ENCODE results near the gene CD24.
"Not testable (repeated sequence)": the region's sequence is repeated elsewhere in the genome, so short reads cannot be mapped to it uniquely, and the experiment has no call there.

Gene CD24

DNA sequence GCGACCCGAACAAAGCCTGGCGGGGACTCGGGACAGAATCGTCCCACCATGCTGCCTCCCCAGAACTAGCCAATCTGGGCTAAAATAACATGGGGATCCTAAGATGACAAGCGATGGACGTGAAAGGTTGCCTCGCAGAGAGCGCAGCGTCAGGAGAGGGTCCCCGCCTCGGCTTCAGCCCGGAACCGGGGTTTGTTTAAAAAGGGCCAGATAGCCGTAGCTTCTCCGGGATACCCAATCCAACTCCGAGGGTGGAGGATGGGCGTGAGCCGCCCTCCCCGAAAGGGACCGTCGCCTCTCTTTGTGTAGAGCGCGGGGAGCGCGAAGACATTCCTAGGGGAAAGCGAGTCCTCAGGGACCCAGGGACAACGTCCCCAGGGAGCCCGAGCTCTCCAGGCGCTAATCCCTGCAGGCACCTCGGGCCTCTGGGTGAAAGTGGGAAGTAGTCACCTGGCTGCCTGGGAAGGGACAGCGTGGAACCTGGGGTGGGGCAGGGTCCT lies 643 bp downstream of the CD24 start:
- H3K27ac ChIP-seq (ENCODE audit: low read depth, low read length): peak overlapping the region; percentile 52
- H3K4me2 ChIP-seq (ENCODE audit: low read depth, low read length, poor library complexity, severe bottlenecking): peak overlapping the region; percentile 92
- H3F3A ChIP-seq (ENCODE audit: insufficient read depth): peaks cover 18% of the 10 kb centered on the region; the same call in 1 of the 2 replicates
- peaks cover 30% of the 10 kb centered on the region for H3K79me2 ChIP-seq (ENCODE audit: insufficient read depth, low read length)
- TF ChIP-seq, protein P1, sequence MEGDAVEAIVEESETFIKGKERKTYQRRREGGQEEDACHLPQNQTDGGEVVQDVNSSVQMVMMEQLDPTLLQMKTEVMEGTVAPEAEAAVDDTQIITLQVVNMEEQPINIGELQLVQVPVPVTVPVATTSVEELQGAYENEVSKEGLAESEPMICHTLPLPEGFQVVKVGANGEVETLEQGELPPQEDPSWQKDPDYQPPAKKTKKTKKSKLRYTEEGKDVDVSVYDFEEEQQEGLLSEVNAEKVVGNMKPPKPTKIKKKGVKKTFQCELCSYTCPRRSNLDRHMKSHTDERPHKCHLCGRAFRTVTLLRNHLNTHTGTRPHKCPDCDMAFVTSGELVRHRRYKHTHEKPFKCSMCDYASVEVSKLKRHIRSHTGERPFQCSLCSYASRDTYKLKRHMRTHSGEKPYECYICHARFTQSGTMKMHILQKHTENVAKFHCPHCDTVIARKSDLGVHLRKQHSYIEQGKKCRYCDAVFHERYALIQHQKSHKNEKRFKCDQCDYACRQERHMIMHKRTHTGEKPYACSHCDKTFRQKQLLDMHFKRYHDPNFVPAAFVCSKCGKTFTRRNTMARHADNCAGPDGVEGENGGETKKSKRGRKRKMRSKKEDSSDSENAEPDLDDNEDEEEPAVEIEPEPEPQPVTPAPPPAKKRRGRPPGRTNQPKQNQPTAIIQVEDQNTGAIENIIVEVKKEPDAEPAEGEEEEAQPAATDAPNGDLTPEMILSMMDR (IDR thresholded peaks at IDR 0.05; ENCODE audit: insufficient read depth, low read length, poor library complexity, severe bottlenecking): no peak
- TF ChIP-seq EZH2phosphoT487 (conservative IDR thresholded peaks at IDR 0.05; ENCODE audit: low read length): no peak
- H2AFZ ChIP-seq (ENCODE audit: low read depth, low read length, severe bottlenecking): no peak overlapping the region
- peak overlapping the region; percentile 90 for H3K9ac ChIP-seq (ENCODE audit: low read length)
- H3K9me3 ChIP-seq (ENCODE audit: insufficient read depth, low read length): no peaks in the 10 kb centered on the region
- H4K20me1 ChIP-seq (ENCODE audit: low read depth, low read length): peaks cover 17% of the 10 kb centered on the region
- peaks cover 10% of the 10 kb centered on the region for H3K36me3 ChIP-seq (ENCODE audit: low read length)
- H3K4me3 ChIP-seq (ENCODE audit: insufficient read depth, low read length, poor library complexity, severe bottlenecking): peak overlapping the region; percentile 97
- H3K9me2 ChIP-seq (replicated peaks; ENCODE audit: insufficient read depth, low read length): no peaks in the 10 kb centered on the region
- H3K27me3 ChIP-seq (ENCODE audit: low read length): no peaks in the 10 kb centered on the region

DNA sequence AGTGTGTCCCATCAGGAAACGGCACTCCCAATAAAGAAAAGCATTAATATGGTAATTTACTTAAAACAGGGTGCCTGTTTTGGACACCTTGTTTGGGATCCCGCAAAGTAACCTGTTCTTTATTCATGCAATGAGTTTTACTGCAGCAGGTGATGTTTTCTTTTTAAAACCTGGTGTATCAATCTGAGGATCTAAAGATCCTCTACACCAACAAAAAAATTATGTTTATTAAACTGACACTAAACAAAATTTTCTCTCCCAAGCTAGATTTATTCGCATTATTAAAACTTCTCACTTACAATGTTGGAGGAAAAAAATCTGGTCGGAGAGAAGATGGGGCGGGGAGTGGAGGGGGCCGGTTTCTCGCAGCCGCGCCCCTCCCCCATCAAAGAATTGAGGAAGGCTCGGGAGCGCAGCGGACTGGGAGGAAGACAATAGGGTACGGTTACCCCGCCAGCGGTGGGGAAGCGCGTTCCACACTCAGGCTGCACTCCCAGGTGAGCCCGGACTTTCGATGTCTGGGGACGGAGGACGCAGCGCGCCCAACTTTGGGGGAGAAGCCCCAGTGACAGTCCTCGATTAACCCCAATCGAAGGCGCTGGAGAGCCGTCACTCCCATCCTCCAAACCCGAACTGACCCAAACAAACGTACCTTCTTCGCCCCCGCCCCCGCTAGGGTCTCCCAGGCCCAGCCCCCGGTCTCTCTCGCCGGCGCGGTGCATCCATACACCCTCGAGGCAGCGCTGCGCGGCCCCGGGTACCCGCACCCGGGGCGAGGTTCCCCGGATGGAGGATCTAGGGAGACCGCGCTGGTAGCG lies 1.3 kb downstream of the CD24 start:
- Histone ChIP-seq H3K27ac (ENCODE audit: low read depth, low read length) (peak overlapping the region; percentile 52), H4K20me1 (ENCODE audit: low read depth, low read length) (peaks cover 17% of the 10 kb centered on the region), H3K4me2 (ENCODE audit: low read depth, low read length, poor library complexity, severe bottlenecking) (peak overlapping the region; percentile 92), H2AFZ (ENCODE audit: low read depth, low read length, severe bottlenecking) (no peak overlapping the region), H3K9me3 (ENCODE audit: insufficient read depth, low read length) (no peaks in the 10 kb centered on the region), H3K9ac (ENCODE audit: low read length) (peak overlapping the region; percentile 90), H3K36me3 (ENCODE audit: low read length) (peaks cover 10% of the 10 kb centered on the region), H3K79me2 (ENCODE audit: insufficient read depth, low read length) (peaks cover 30% of the 10 kb centered on the region), H3K4me3 (ENCODE audit: insufficient read depth, low read length, poor library complexity, severe bottlenecking) (peak overlapping the region; percentile 97), H3K27me3 (ENCODE audit: low read length) (no peaks in the 10 kb centered on the region), H3F3A (ENCODE audit: insufficient read depth) (peaks cover 21% of the 10 kb centered on the region; the same call in 1 of the 2 replicates), H3K9me2 (replicated peaks; ENCODE audit: insufficient read depth, low read length) (no peaks in the 10 kb centered on the region)
- TF ChIP-seq EZH2phosphoT487 (conservative IDR thresholded peaks at IDR 0.05; ENCODE audit: low read length): no peak
- TF ChIP-seq, protein P1 (IDR thresholded peaks at IDR 0.05; ENCODE audit: insufficient read depth, low read length, poor library complexity, severe bottlenecking): no peak

DNA sequence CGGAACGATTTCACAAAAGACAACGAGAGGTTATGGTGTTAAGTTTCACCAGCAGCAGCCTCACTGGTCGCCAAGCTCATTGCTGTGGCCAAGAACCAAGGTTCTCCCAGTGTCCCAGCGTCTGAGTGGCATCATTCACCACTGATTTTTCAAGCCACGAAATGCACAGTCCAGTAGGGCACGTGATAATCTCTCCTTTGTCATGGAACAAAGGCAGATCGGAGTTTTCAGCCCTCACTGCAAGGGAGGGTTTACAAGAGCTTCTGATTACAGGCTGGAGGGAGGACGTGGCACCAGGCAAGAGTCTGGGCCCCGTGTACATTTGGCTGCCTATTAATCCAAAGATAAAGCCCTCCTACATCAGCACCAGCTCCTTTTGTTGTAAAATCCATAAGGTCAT lies 2.0 kb downstream of the CD24 start:
- Histone ChIP-seq H3K27ac (ENCODE audit: low read depth, low read length) (0 out of 2 replicates have a peak overlapping the region, but pooled peaks have one; percentile 52), H3K4me2 (ENCODE audit: low read depth, low read length, poor library complexity, severe bottlenecking) (peak overlapping the region; percentile 92)

DNA sequence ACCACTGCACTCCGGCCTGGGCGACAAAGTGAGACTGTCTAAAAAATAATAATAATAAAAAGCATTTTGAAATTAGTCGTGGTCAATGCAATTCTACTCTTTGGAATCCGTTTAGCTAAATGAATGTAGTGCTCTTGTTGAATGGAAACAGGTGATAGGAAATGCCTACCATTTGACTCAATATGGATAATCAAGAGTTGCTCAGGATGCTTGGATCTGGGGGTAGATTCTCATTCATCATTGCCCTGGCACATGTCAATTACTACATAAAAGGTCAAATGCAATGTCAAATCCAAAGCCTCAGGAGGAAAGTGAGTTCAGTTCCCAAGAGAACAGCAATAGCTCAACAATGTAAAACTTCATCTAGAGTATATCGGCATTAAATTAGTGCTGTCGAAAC lies 3.8 kb downstream of the CD24 start:
- not testable (repeated sequence) for H3K9ac ChIP-seq (ENCODE audit: low read length); H3K4me3 ChIP-seq (ENCODE audit: insufficient read depth, low read length, poor library complexity, severe bottlenecking); H3K27me3 ChIP-seq (ENCODE audit: low read length); H2AFZ ChIP-seq (ENCODE audit: low read depth, low read length, severe bottlenecking); H3K9me2 ChIP-seq (replicated peaks; ENCODE audit: insufficient read depth, low read length); H3K36me3 ChIP-seq (ENCODE audit: low read length); H3K4me2 ChIP-seq (ENCODE audit: low read depth, low read length, poor library complexity, severe bottlenecking); H3K9me3 ChIP-seq (ENCODE audit: insufficient read depth, low read length); H3K27ac ChIP-seq (ENCODE audit: low read depth, low read length)
- peaks cover 30% of the 10 kb centered on the region for H3K79me2 ChIP-seq (ENCODE audit: insufficient read depth, low read length)
- H3F3A ChIP-seq (ENCODE audit: insufficient read depth): peaks cover 28% of the 10 kb centered on the region
- H4K20me1 ChIP-seq (ENCODE audit: low read depth, low read length): peaks cover 17% of the 10 kb centered on the region

More for the DNA sequence above, 2.0 kb downstream of the CD24 start:
- peaks cover 26% of the 10 kb centered on the region; the same call in 1 of the 2 replicates for H3F3A ChIP-seq (ENCODE audit: insufficient read depth)
- peaks cover 17% of the 10 kb centered on the region for H4K20me1 ChIP-seq (ENCODE audit: low read depth, low read length)
- peaks cover 30% of the 10 kb centered on the region for H3K79me2 ChIP-seq (ENCODE audit: insufficient read depth, low read length)
- peak overlapping the region; percentile 97 for H3K4me3 ChIP-seq (ENCODE audit: insufficient read depth, low read length, poor library complexity, severe bottlenecking)
- no peaks in the 10 kb centered on the region for H3K9me2 ChIP-seq (replicated peaks; ENCODE audit: insufficient read depth, low read length)
- no peaks in the 10 kb centered on the region for H3K27me3 ChIP-seq (ENCODE audit: low read length)
- TF ChIP-seq EZH2phosphoT487 (conservative IDR thresholded peaks at IDR 0.05; ENCODE audit: low read length): no peak
- TF ChIP-seq, protein P1 (IDR thresholded peaks at IDR 0.05; ENCODE audit: insufficient read depth, low read length, poor library complexity, severe bottlenecking): no peak
- H3K36me3 ChIP-seq (ENCODE audit: low read length): peaks cover 10% of the 10 kb centered on the region
- no peaks in the 10 kb centered on the region for H3K9me3 ChIP-seq (ENCODE audit: insufficient read depth, low read length)
- H2AFZ ChIP-seq (ENCODE audit: low read depth, low read length, severe bottlenecking): no peak overlapping the region
- peak overlapping the region; percentile 90 for H3K9ac ChIP-seq (ENCODE audit: low read length)

All from SU-DHL-6 (cell line).